ENCODE data around the gene CPB2.

The CPB2 gene

GRCh38 chr13:46062185-46062584 is 42.6 kb downstream of the CPB2 start:
- H3K4me3 ChIP-seq (ENCODE audit: low read depth, low read length): no peak overlapping the region
- TF ChIP-seq CTCF (IDR thresholded peaks at IDR 0.05; ENCODE audit: low read depth, low read length): no peak

- no peak overlapping the region for H3K4me3 ChIP-seq (ENCODE audit: low read depth, low read length)
- no peak for TF ChIP-seq CTCF (IDR thresholded peaks at IDR 0.05; ENCODE audit: low read depth, low read length)
Observed at GRCh38 chr13:46059405-46059804, 45.4 kb downstream of the CPB2 start.

GRCh38 chr13:46058268-46058667 is 46.6 kb downstream of the CPB2 start:
- no peak overlapping the region for H3K4me3 ChIP-seq (ENCODE audit: low read depth, low read length)
- TF ChIP-seq CTCF (IDR thresholded peaks at IDR 0.05; ENCODE audit: low read depth, low read length): no peak

GRCh38 chr13:46057256-46058015 is 47.4 kb downstream of the CPB2 start:
- no peak for TF ChIP-seq CTCF (IDR thresholded peaks at IDR 0.05; ENCODE audit: low read depth, low read length)

GRCh38 chr13:46053162-46054012 is 51.4 kb downstream of the CPB2 start:
- no peak for TF ChIP-seq CTCF (IDR thresholded peaks at IDR 0.05; ENCODE audit: low read depth, low read length)
- H3K4me3 ChIP-seq (ENCODE audit: low read depth, low read length): peak overlapping the region; percentile 97

More at GRCh38 chr13:46057256-46058015, 47.4 kb downstream of the CPB2 start:
- no peak overlapping the region for H3K4me3 ChIP-seq (ENCODE audit: low read depth, low read length)

- peak; percentile 26; the same call in 1 of the 2 replicates for TF ChIP-seq CTCF (IDR thresholded peaks at IDR 0.05; ENCODE audit: low read depth, low read length)
- H3K4me3 ChIP-seq (ENCODE audit: low read depth, low read length): peak within 1 kb of the TSS; percentile 97
Observed at GRCh38 chr13:46052319-46053161, 52.3 kb downstream of the CPB2 start, which contains the start of gene ZC3H13. ZC3H13 (minus strand) TSS chr13:46052746; CDS start chr13:46045507, 7,239 bp downstream.
